UCSD-AML1 (cell line): Measurements from ENCODE around the gene EFCAB11.

Experiments used
- DNase-seq: peaks from one replicate; lab custom pipeline; 2025; ENCODE audit not compliant: unreplicated experiment; lab: John Stamatoyannopoulos, UW

Gene EFCAB11

GRCh38 chr14:89827265-89827664 is 127.3 kb downstream of the EFCAB11 start:
- peak; percentile 70 for DNase-seq

GRCh38 chr14:89826596-89826995 is 127.9 kb downstream of the EFCAB11 start:
- DNase-seq: no peak

- no peak for DNase-seq
These were observed 130.8 kb downstream of the EFCAB11 start for GRCh38 chr14:89823743-89824142.

GRCh38 chr14:89814126-89814525 is 140.4 kb downstream of the EFCAB11 start:
- no peak for DNase-seq

GRCh38 chr14:89813617-89814031 is 140.9 kb downstream of the EFCAB11 start:
- DNase-seq: no peak

GRCh38 chr14:89811954-89812575 is 142.5 kb downstream of the EFCAB11 start:
- no peak for DNase-seq

- DNase-seq: no peak
These were observed 144.4 kb downstream of the EFCAB11 start for GRCh38 chr14:89810101-89810500.

GRCh38 chr14:89807892-89808291 is 146.6 kb downstream of the EFCAB11 start:
- DNase-seq: no peak

- DNase-seq: no peak
These were observed 147.4 kb downstream of the EFCAB11 start for GRCh38 chr14:89807151-89807550.

- no peak for DNase-seq
These were observed 148.1 kb downstream of the EFCAB11 start for GRCh38 chr14:89806451-89806850.

- no peak for DNase-seq
These were observed 149.0 kb downstream of the EFCAB11 start for GRCh38 chr14:89805501-89805900.

GRCh38 chr14:89803542-89803941 is 151.0 kb downstream of the EFCAB11 start:
- DNase-seq: no peak

GRCh38 chr14:89801136-89801535 is 153.4 kb downstream of the EFCAB11 start:
- no peak for DNase-seq

GRCh38 chr14:89798212-89798773 is 156.2 kb downstream of the EFCAB11 start:
- no peak for DNase-seq

GRCh38 chr14:89797148-89797547 is 157.4 kb downstream of the EFCAB11 start:
- no peak for DNase-seq

GRCh38 chr14:89794096-89794495 is 160.4 kb downstream of the EFCAB11 start:
- DNase-seq: no peak

- DNase-seq: no peak
These were observed 161.2 kb downstream of the EFCAB11 start for GRCh38 chr14:89793367-89793716.

- no peak for DNase-seq
These were observed 161.8 kb downstream of the EFCAB11 start for GRCh38 chr14:89792489-89793366.

- no peak for DNase-seq
These were observed 167.0 kb downstream of the EFCAB11 start for GRCh38 chr14:89787525-89787924.

GRCh38 chr14:89781046-89781445 is 173.5 kb downstream of the EFCAB11 start:
- no peak for DNase-seq

GRCh38 chr14:89779707-89780106 is 174.8 kb downstream of the EFCAB11 start:
- DNase-seq: no peak

- DNase-seq: no peak
These were observed 178.6 kb downstream of the EFCAB11 start for GRCh38 chr14:89775946-89776345.
